GM23338 (cell line): ENCODE results near the gene PGGHG. TPM values are rescaled to one million over a fixed set of nuclear protein-coding genes. Genes with fewer than 3 reads are reported as not detected.

Source experiments
- ATAC-seq: fragments of 200-7000 bp; cut with Tn5 transposase; 3 replicates; pipeline ENCODE4 v1.9.1; 2020
- DNase-seq: peaks from one replicate; pipeline ENCODE4 v3.0.0-alpha.2; 2015; ENCODE audit warnings: low spot score
- H2AFZ ChIP-seq: fragments of 200-600 bp; sonication (generic); 2 replicates; pipeline ENCODE4 v1.8.0; 2016; ENCODE audit warnings: antibody characterized with exemption, mild to moderate bottlenecking, moderate library complexity
- H3F3A ChIP-seq: fragments of 200-600 bp; sonication (generic); replicated peaks from 2 replicates; pipeline ENCODE4 v1.8.0; 2017; ENCODE audit warnings: antibody characterized with exemption, mixed run types, low read depth
- H3K27ac ChIP-seq: fragments of 200-600 bp; sonication (generic); 2 replicates; pipeline ENCODE4 v1.6.1; 2016; ENCODE audit warnings: low read depth
- H3K27me3 ChIP-seq: fragments of 200-600 bp; sonication (generic); 2 replicates; pipeline ENCODE4 v1.8.0; 2016; ENCODE audit warnings: mild to moderate bottlenecking, mixed run types, moderate library complexity; ENCODE audit not compliant: insufficient read depth
- H3K36me3 ChIP-seq: fragments of 200-600 bp; sonication (generic); 2 replicates; pipeline ENCODE4 v1.8.0; 2016; ENCODE audit warnings: mild to moderate bottlenecking; ENCODE audit not compliant: insufficient read depth
- H3K4me1 ChIP-seq: fragments of 200-600 bp; sonication (generic); 2 replicates; pipeline ENCODE4 v1.8.0; 2016; ENCODE audit warnings: mild to moderate bottlenecking, moderate library complexity; ENCODE audit not compliant: insufficient read depth
- H3K4me2 ChIP-seq: fragments of 200-600 bp; sonication (generic); 2 replicates; pipeline ENCODE4 v1.7.1; 2017; ENCODE audit warnings: mixed run types
- H3K4me3 ChIP-seq: fragments of 200-600 bp; sonication (generic); 2 replicates; pipeline ENCODE4 v1.6.1; 2016; ENCODE audit warnings: mixed run types
- H3K79me2 ChIP-seq: fragments of 200-600 bp; sonication (generic); replicated peaks from 2 replicates; pipeline ENCODE4 v1.8.0; 2017; ENCODE audit warnings: mild to moderate bottlenecking; ENCODE audit not compliant: insufficient read depth
- H3K9me2 ChIP-seq: fragments of 200-600 bp; sonication (generic); 2 replicates; pipeline ENCODE4 v1.8.0; 2017; ENCODE audit not compliant: insufficient read depth
- H4K20me1 ChIP-seq: fragments of 200-600 bp; sonication (generic); replicated peaks from 2 replicates; pipeline ENCODE4 v1.8.0; 2017; ENCODE audit warnings: mild to moderate bottlenecking; ENCODE audit not compliant: insufficient read depth
- H3K27ac Mint-ChIP-seq: 2 replicates; pipeline ENCODE4 v1.8.0; 2020; ENCODE audit warnings: inconsistent platforms, mild to moderate bottlenecking, moderate library complexity, mixed read lengths
- H3K27me3 Mint-ChIP-seq: 3 replicates; pipeline ENCODE4 v1.8.0; 2022; ENCODE audit warnings: low read depth, mild to moderate bottlenecking, moderate library complexity, mixed read lengths, inconsistent platforms; ENCODE audit not compliant: insufficient read depth, poor library complexity
- H3K36me3 Mint-ChIP-seq: 3 replicates; pipeline ENCODE4 v1.8.0; 2021; ENCODE audit warnings: low read depth, mild to moderate bottlenecking, inconsistent platforms, moderate library complexity, mixed read lengths
- H3K4me1 Mint-ChIP-seq: 3 replicates; pipeline ENCODE4 v1.8.0; 2020; ENCODE audit warnings: mild to moderate bottlenecking, inconsistent platforms, mixed read lengths
- H3K4me3 Mint-ChIP-seq: 3 replicates; pipeline ENCODE4 v1.8.0; 2021; ENCODE audit warnings: moderate library complexity, mild to moderate bottlenecking, inconsistent platforms, mixed read lengths
- H3K9me3 Mint-ChIP-seq: 3 replicates; pipeline ENCODE4 v1.8.0; 2020; ENCODE audit warnings: moderate library complexity, mild to moderate bottlenecking, inconsistent platforms, mixed read lengths
- CREB1 ChIP-seq: fragments of 250-450 bp; sonication (Bioruptor Pico); IDR thresholded peaks from 2 replicates; pipeline ENCODE4 v1.5.0; 2020; ENCODE audit warnings: low read depth, mild to moderate bottlenecking, moderate library complexity
- CTCF ChIP-seq, 2 experiments: fragments of 200-600 bp in 1 of 2; sonication (generic) in 1 of 2; conservative IDR thresholded peaks; 2 replicates each; pipeline versions ENCODE4 v1.5.1 to v1.6.1; 2016 to 2017; ENCODE audit warnings: antibody characterized with exemption in 2 of 2, low read depth in 2 of 2, mild to moderate bottlenecking in 2 of 2, moderate library complexity in 1 of 2
- NANOG ChIP-seq: IDR thresholded peaks from 2 replicates; pipeline ENCODE4 v1.6.1; 2016; ENCODE audit warnings: antibody characterized with exemption, borderline replicate concordance
- POLR2AphosphoS5 ChIP-seq: IDR thresholded peaks from 2 replicates; pipeline ENCODE4 v1.6.1; 2016; ENCODE audit warnings: antibody characterized with exemption, low read depth
- polyA plus RNA-seq: library from polyadenylated mRNA; unstranded; fragments of >200 nt; fragmentation: Nextera tagmentation; extraction: Ambion mirVana; gene quantifications from 2 replicates; pipeline ENCODE4 v1.2.1, GENCODE V29; 2016
- total RNA-seq: library from RNA; depleted of rRNA; stranded (reverse); fragments of >200 nt; shearing (Covaris generic); gene quantifications from 2 replicates; pipeline ENCODE4 v1.2.3, GENCODE V29; 2014
- TF ChIP-seq, protein P1 (sequence below): IDR thresholded peaks from one replicate; pipeline ENCODE4 v1.6.1; 2018; ENCODE audit warnings: antibody characterized with exemption; ENCODE audit not compliant: unreplicated experiment
- TF ChIP-seq, protein P2 (sequence below): fragments of 250-450 bp; sonication (Bioruptor Pico); IDR thresholded peaks from 2 replicates; pipeline ENCODE4 v1.5.0; 2020; ENCODE audit warnings: mild to moderate bottlenecking, moderate library complexity

Gene PGGHG
- total and polyA plus RNA-seq, 2 experiments from 2014 or later, result 24.9 to 55.8 TPM

GRCh38 chr11:271319-271715 is 17.6 kb upstream of the PGGHG start:
- no peaks in the 10 kb centered on the region for H4K20me1 ChIP-seq
- no peaks in the 10 kb centered on the region for H3K9me2 ChIP-seq
- no peaks in the 10 kb centered on the region for H3K27me3 ChIP-seq
- TF ChIP-seq CTCF (conservative IDR thresholded peaks at IDR 0.05; ENCODE audit: low read depth in 2 of 2) (no peak), CREB1 (CRISPR knock-in tag) (no peak), POLR2AphosphoS5 (no peak), NANOG (no peak)
- TF ChIP-seq, protein P1, sequence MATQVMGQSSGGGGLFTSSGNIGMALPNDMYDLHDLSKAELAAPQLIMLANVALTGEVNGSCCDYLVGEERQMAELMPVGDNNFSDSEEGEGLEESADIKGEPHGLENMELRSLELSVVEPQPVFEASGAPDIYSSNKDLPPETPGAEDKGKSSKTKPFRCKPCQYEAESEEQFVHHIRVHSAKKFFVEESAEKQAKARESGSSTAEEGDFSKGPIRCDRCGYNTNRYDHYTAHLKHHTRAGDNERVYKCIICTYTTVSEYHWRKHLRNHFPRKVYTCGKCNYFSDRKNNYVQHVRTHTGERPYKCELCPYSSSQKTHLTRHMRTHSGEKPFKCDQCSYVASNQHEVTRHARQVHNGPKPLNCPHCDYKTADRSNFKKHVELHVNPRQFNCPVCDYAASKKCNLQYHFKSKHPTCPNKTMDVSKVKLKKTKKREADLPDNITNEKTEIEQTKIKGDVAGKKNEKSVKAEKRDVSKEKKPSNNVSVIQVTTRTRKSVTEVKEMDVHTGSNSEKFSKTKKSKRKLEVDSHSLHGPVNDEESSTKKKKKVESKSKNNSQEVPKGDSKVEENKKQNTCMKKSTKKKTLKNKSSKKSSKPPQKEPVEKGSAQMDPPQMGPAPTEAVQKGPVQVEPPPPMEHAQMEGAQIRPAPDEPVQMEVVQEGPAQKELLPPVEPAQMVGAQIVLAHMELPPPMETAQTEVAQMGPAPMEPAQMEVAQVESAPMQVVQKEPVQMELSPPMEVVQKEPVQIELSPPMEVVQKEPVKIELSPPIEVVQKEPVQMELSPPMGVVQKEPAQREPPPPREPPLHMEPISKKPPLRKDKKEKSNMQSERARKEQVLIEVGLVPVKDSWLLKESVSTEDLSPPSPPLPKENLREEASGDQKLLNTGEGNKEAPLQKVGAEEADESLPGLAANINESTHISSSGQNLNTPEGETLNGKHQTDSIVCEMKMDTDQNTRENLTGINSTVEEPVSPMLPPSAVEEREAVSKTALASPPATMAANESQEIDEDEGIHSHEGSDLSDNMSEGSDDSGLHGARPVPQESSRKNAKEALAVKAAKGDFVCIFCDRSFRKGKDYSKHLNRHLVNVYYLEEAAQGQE, result no peak
- TF ChIP-seq, protein P2, sequence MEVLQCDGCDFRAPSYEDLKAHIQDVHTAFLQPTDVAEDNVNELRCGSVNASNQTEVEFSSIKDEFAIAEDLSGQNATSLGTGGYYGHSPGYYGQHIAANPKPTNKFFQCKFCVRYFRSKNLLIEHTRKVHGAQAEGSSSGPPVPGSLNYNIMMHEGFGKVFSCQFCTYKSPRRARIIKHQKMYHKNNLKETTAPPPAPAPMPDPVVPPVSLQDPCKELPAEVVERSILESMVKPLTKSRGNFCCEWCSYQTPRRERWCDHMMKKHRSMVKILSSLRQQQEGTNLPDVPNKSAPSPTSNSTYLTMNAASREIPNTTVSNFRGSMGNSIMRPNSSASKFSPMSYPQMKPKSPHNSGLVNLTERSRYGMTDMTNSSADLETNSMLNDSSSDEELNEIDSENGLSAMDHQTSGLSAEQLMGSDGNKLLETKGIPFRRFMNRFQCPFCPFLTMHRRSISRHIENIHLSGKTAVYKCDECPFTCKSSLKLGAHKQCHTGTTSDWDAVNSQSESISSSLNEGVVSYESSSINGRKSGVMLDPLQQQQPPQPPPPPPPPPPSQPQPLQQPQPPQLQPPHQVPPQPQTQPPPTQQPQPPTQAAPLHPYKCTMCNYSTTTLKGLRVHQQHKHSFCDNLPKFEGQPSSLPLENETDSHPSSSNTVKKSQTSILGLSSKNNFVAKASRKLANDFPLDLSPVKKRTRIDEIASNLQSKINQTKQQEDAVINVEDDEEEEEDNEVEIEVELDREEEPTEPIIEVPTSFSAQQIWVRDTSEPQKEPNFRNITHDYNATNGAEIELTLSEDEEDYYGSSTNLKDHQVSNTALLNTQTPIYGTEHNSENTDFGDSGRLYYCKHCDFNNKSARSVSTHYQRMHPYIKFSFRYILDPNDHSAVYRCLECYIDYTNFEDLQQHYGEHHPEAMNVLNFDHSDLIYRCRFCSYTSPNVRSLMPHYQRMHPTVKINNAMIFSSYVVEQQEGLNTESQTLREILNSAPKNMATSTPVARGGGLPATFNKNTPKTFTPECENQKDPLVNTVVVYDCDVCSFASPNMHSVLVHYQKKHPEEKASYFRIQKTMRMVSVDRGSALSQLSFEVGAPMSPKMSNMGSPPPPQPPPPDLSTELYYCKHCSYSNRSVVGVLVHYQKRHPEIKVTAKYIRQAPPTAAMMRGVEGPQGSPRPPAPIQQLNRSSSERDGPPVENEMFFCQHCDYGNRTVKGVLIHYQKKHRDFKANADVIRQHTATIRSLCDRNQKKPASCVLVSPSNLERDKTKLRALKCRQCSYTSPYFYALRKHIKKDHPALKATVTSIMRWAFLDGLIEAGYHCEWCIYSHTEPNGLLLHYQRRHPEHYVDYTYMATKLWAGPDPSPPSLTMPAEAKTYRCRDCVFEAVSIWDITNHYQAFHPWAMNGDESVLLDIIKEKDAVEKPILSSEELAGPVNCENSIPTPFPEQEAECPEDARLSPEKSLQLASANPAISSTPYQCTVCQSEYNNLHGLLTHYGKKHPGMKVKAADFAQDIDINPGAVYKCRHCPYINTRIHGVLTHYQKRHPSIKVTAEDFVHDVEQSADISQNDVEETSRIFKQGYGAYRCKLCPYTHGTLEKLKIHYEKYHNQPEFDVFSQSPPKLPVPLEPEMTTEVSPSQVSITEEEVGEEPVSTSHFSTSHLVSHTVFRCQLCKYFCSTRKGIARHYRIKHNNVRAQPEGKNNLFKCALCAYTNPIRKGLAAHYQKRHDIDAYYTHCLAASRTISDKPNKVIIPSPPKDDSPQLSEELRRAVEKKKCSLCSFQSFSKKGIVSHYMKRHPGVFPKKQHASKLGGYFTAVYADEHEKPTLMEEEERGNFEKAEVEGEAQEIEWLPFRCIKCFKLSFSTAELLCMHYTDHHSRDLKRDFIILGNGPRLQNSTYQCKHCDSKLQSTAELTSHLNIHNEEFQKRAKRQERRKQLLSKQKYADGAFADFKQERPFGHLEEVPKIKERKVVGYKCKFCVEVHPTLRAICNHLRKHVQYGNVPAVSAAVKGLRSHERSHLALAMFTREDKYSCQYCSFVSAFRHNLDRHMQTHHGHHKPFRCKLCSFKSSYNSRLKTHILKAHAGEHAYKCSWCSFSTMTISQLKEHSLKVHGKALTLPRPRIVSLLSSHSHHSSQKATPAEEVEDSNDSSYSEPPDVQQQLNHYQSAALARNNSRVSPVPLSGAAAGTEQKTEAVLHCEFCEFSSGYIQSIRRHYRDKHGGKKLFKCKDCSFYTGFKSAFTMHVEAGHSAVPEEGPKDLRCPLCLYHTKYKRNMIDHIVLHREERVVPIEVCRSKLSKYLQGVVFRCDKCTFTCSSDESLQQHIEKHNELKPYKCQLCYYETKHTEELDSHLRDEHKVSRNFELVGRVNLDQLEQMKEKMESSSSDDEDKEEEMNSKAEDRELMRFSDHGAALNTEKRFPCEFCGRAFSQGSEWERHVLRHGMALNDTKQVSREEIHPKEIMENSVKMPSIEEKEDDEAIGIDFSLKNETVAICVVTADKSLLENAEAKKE, result no peak
- no peak overlapping the region for H3K4me2 ChIP-seq
- DNase-seq (no peak), ATAC-seq (no peak)
- peaks cover 22% of the 10 kb centered on the region for H3K4me1 Mint-ChIP-seq
- peaks cover 11% of the 10 kb centered on the region for H3K27me3 Mint-ChIP-seq
- peaks cover 14% of the 10 kb centered on the region; the same call in 1 of the 2 replicates for H3K4me1 ChIP-seq
- H3K4me3 Mint-ChIP-seq, result no peak overlapping the region
- H3K36me3 ChIP-seq, result no peaks in the 10 kb centered on the region
- peaks cover 15% of the 10 kb centered on the region for H3K9me3 Mint-ChIP-seq
- no peak overlapping the region for H3K4me3 ChIP-seq
- H3K27ac ChIP-seq, result no peak overlapping the region
- H3K79me2 ChIP-seq, result no peaks in the 10 kb centered on the region
- 0 out of 2 replicates have a peak, but pooled peaks cover 10% of the 10 kb centered on the region for H3F3A ChIP-seq
- H2AFZ ChIP-seq, result no peak overlapping the region
- no peak overlapping the region for H3K27ac Mint-ChIP-seq
- peaks cover 11% of the 10 kb centered on the region; the same call in 1 of the 3 replicates for H3K36me3 Mint-ChIP-seq
